NCI-H69 (cell line): ENCODE results near the gene OBSCN.

Experiments used
- DNase-seq: peaks from one replicate; lab custom pipeline; 2025; lab: John Stamatoyannopoulos, UW

The OBSCN gene

GRCh38 chr1:228383773-228384172, 175.9 kb downstream of the OBSCN start:
- DNase-seq = no peak

- DNase-seq = no peak
These were observed 177.4 kb downstream of the OBSCN start for GRCh38 chr1:228385232-228385631.

GRCh38 chr1:228387321-228387720, 179.5 kb downstream of the OBSCN start:
- no peak for DNase-seq

- DNase-seq = no peak
These were observed 182.8 kb downstream of the OBSCN start for GRCh38 chr1:228390649-228391048.

- DNase-seq = no peak
These were observed 183.7 kb downstream of the OBSCN start for GRCh38 chr1:228391411-228392020.

GRCh38 chr1:228392111-228392936, 184.5 kb downstream of the OBSCN start:
- DNase-seq = peak; percentile 31

GRCh38 chr1:228393268-228393701, 185.4 kb downstream of the OBSCN start:
- no peak for DNase-seq

GRCh38 chr1:228393811-228394570, 186.1 kb downstream of the OBSCN start:
- no peak for DNase-seq

- DNase-seq = no peak
These were observed 186.9 kb downstream of the OBSCN start for GRCh38 chr1:228394571-228395394.

GRCh38 chr1:228396770-228397662, 189.2 kb downstream of the OBSCN start:
- DNase-seq = no peak

GRCh38 chr1:228397966-228398365, 190.1 kb downstream of the OBSCN start:
- DNase-seq = no peak

- no peak for DNase-seq
These were observed 191.1 kb downstream of the OBSCN start for GRCh38 chr1:228398741-228399461.

- no peak for DNase-seq
These were observed 191.8 kb downstream of the OBSCN start for GRCh38 chr1:228399531-228400236.

- DNase-seq = no peak
These were observed 192.4 kb downstream of the OBSCN start for GRCh38 chr1:228400237-228400651.

- DNase-seq = no peak
These were observed 193.0 kb downstream of the OBSCN start for GRCh38 chr1:228400692-228401454.

GRCh38 chr1:228401782-228402640, 194.2 kb downstream of the OBSCN start:
- no peak for DNase-seq

GRCh38 chr1:228402641-228403025, 194.8 kb downstream of the OBSCN start:
- no peak for DNase-seq

- no peak for DNase-seq
These were observed 195.4 kb downstream of the OBSCN start for GRCh38 chr1:228403231-228403631.
